GM13977 (cell line): ENCODE data around the gene HIVEP3.

Experiments used
- DNase-seq: peaks from one replicate; pipeline ENCODE4 v3.0.0; 2012; ENCODE audit warnings: low spot score
- CTCF ChIP-seq: IDR thresholded peaks from 2 replicates; pipeline ENCODE4 v1.5.1; 2012; ENCODE audit warnings: mild to moderate bottlenecking, control low read depth; ENCODE audit not compliant: insufficient read depth; ENCODE audit errors: extremely low read depth, missing control alignments
- in situ Hi-C: fragments of 300-500 bp; cut with MboI; formaldehyde crosslinking; loops from one replicate; pipeline ENCODE4 v1.12.0; 2022; ENCODE audit warnings: low sequenced_read_pairs, low pct_unique_long_range_greater_than_20kb, mixed read lengths, inconsistent platforms; ENCODE audit not compliant: unreplicated experiment

HIVEP3 gene

GRCh38 chr1:41751804-41752513 is 166.8 kb downstream of the HIVEP3 start:
- no peak for TF ChIP-seq CTCF
- DNase-seq, result peak; percentile 56
- in situ Hi-C loops, result no loop called here

GRCh38 chr1:41749991-41750745 is 168.6 kb downstream of the HIVEP3 start:
- no peak for TF ChIP-seq CTCF
- DNase-seq, result no peak
- in situ Hi-C loops, result no loop called here

GRCh38 chr1:41745022-41745421 is 173.7 kb downstream of the HIVEP3 start:
- DNase-seq, result no peak
- in situ Hi-C loops, result no loop called here
- no peak for TF ChIP-seq CTCF

GRCh38 chr1:41743366-41743765 is 175.4 kb downstream of the HIVEP3 start:
- TF ChIP-seq CTCF, result no peak
- no peak for DNase-seq

GRCh38 chr1:41742219-41742618 is 176.5 kb downstream of the HIVEP3 start:
- no peak for DNase-seq
- no peak for TF ChIP-seq CTCF
- in situ Hi-C loops, result no loop called here

More at GRCh38 chr1:41743366-41743765, 175.4 kb downstream of the HIVEP3 start:
- in situ Hi-C loops, result no loop called here

- TF ChIP-seq CTCF, result no peak
- no peak for DNase-seq
- in situ Hi-C loops, result no loop called here
Observed at GRCh38 chr1:41741244-41741643, 177.5 kb downstream of the HIVEP3 start.
